ELR (cell line): ENCODE results near the gene SLC1A2.

Experiments used
- DNase-seq: peaks from one replicate; pipeline ENCODE4 v3.0.0-alpha.2; 2015; ENCODE audit warnings: low read depth

The SLC1A2 gene

GRCh38 chr11:35413598-35413997 lies 5.8 kb downstream of the SLC1A2 start:
- no peak for DNase-seq

GRCh38 chr11:35412285-35412684 lies 7.1 kb downstream of the SLC1A2 start:
- DNase-seq = peak; percentile 55

GRCh38 chr11:35407041-35407440 lies 12.3 kb downstream of the SLC1A2 start:
- no peak for DNase-seq

GRCh38 chr11:35404388-35404775 lies 15.0 kb downstream of the SLC1A2 start:
- DNase-seq = peak; percentile 60

GRCh38 chr11:35403765-35404387 lies 15.5 kb downstream of the SLC1A2 start:
- DNase-seq = no peak

GRCh38 chr11:35402751-35403660 lies 16.4 kb downstream of the SLC1A2 start:
- DNase-seq = no peak

GRCh38 chr11:35398881-35399280 lies 20.5 kb downstream of the SLC1A2 start:
- DNase-seq = no peak

GRCh38 chr11:35394941-35395340 lies 24.4 kb downstream of the SLC1A2 start:
- no peak for DNase-seq

- no peak for DNase-seq
Measured at GRCh38 chr11:35393098-35393497, 26.3 kb downstream of the SLC1A2 start.

GRCh38 chr11:35391922-35392688 lies 27.3 kb downstream of the SLC1A2 start:
- peak; percentile 85 for DNase-seq

- DNase-seq = peak; percentile 89
Measured at GRCh38 chr11:35390737-35391682, 28.3 kb downstream of the SLC1A2 start.

- DNase-seq = no peak
Measured at GRCh38 chr11:35389897-35390465, 29.4 kb downstream of the SLC1A2 start.

GRCh38 chr11:35389112-35389511 lies 30.2 kb downstream of the SLC1A2 start:
- DNase-seq = no peak

- DNase-seq = no peak
Measured at GRCh38 chr11:35388061-35388460, 31.3 kb downstream of the SLC1A2 start.

GRCh38 chr11:35387111-35387982 lies 32.0 kb downstream of the SLC1A2 start:
- no peak for DNase-seq

GRCh38 chr11:35383953-35384352 lies 35.4 kb downstream of the SLC1A2 start:
- DNase-seq = no peak

- no peak for DNase-seq
Measured at GRCh38 chr11:35381709-35382322, 37.5 kb downstream of the SLC1A2 start.

GRCh38 chr11:35380603-35381002 lies 38.8 kb downstream of the SLC1A2 start:
- no peak for DNase-seq

GRCh38 chr11:35377262-35377661 lies 42.1 kb downstream of the SLC1A2 start:
- DNase-seq = no peak

GRCh38 chr11:35376613-35377012 lies 42.7 kb downstream of the SLC1A2 start:
- peak; percentile 61 for DNase-seq
